ENCODE results near the gene RIMBP2.

DNA sequence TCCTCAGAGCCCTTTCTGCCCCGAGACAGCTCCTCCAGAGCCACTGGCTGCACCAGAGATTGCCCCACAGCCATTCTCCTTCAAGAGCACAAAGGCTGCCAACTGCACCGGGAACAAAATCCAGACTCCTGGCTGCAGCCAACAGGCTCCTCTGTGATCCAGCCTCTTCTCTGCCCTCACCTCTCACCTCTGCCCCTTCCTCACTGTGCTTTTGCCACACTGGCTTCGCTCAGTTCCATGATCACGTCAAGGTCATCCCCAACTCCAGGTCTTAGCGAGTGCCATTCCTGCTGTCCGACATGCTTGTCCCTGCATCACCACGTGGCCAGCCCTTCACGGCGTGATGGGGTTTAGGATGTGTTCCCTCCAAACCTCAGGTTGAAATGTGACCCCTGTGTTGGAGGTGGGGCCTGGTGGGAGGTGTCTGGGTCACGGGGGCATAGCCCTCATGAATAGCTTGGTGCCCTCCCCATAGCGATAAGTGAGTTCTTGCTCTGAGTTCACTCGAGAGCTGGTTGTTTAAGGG, 229.1 kb downstream of the RIMBP2 start:
- TF ChIP-seq YY1 (tag by site-specific recombination; IDR thresholded peaks at IDR 0.05): no peak
- TF ChIP-seq KLF1 (tag by site-specific recombination; IDR thresholded peaks at IDR 0.05): no peak
- no peak for TF ChIP-seq ZIC2 (tag by site-specific recombination; IDR thresholded peaks at IDR 0.05)
- TF ChIP-seq, protein P1, sequence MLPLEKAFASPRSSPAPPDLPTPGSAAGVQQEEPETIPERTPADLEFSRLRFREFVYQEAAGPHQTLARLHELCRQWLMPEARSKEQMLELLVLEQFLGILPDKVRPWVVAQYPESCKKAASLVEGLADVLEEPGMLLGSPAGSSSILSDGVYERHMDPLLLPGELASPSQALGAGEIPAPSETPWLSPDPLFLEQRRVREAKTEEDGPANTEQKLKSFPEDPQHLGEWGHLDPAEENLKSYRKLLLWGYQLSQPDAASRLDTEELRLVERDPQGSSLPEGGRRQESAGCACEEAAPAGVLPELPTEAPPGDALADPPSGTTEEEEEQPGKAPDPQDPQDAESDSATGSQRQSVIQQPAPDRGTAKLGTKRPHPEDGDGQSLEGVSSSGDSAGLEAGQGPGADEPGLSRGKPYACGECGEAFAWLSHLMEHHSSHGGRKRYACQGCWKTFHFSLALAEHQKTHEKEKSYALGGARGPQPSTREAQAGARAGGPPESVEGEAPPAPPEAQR (tag by site-specific recombination; IDR thresholded peaks at IDR 0.05): no peak

All from HEK293 (cell line).